Esophagus muscularis mucosa (tissue), 4 donors: ENCODE data around the gene CDK14.

ENCODE experiments used
- EP300 ChIP-seq: sonication (generic); formaldehyde crosslinking; IDR thresholded peaks from one replicate; pipeline ENCODE4 v1.6.1; 2017; ENCODE audit warnings: antibody characterized with exemption
- POLR2A ChIP-seq: fragments of 450-650 bp; IDR thresholded peaks from one replicate; pipeline ENCODE4 v1.6.1; 2017; ENCODE audit warnings: antibody characterized with exemption, moderate library complexity, mild to moderate bottlenecking, low read depth
- POLR2AphosphoS5 ChIP-seq, 2 donors: sonication (generic); formaldehyde crosslinking; IDR thresholded peaks; one replicate each; pipeline ENCODE4 v1.6.1; 2017; ENCODE audit warnings: antibody characterized with exemption in 2 of 2
- TF ChIP-seq, protein P1 (sequence below), 3 experiments: fragments of 200-600 bp in 2 of 3; fragments of 450-650 bp in 1 of 3; sonication (generic) in 2 of 3; IDR thresholded peaks; one replicate each; pipeline ENCODE4 v1.5.1; 2017 to 2019; ENCODE audit warnings: antibody characterized with exemption in 3 of 3, mild to moderate bottlenecking in 2 of 3, moderate library complexity in 1 of 3

DNA sequence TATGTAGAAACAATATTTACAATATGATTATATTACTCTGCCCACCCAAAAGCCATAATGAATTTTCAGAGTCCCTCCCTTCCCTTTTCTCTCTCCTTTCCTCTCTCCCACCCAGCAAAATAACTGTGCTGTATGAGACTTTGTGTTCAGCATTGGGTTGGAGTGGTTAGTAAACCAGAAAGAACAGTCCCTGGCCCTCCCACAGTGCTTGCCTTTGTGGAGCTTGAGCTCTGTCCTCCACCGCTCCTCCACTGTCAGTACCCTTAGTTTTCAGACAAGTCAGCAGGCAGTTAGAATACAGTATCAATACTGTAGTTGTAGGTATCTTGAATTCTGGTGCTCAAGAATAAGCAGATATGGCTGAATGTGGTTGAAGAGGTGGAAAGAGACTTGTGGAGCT, 92.7 kb downstream of the CDK14 start:
- TF ChIP-seq, protein P1, sequence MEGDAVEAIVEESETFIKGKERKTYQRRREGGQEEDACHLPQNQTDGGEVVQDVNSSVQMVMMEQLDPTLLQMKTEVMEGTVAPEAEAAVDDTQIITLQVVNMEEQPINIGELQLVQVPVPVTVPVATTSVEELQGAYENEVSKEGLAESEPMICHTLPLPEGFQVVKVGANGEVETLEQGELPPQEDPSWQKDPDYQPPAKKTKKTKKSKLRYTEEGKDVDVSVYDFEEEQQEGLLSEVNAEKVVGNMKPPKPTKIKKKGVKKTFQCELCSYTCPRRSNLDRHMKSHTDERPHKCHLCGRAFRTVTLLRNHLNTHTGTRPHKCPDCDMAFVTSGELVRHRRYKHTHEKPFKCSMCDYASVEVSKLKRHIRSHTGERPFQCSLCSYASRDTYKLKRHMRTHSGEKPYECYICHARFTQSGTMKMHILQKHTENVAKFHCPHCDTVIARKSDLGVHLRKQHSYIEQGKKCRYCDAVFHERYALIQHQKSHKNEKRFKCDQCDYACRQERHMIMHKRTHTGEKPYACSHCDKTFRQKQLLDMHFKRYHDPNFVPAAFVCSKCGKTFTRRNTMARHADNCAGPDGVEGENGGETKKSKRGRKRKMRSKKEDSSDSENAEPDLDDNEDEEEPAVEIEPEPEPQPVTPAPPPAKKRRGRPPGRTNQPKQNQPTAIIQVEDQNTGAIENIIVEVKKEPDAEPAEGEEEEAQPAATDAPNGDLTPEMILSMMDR (IDR thresholded peaks at IDR 0.05), result no peak
- no peak for TF ChIP-seq POLR2A
- no peak for TF ChIP-seq EP300
- TF ChIP-seq POLR2AphosphoS5 (IDR thresholded peaks at IDR 0.05), result no peak
